SK-N-MC (cell line): Measurements from ENCODE around the gene TTC24.
A peak's percentile ranks its signal among the peaks of the same experiment; 100 is the strongest.

Experiments used
- DNase-seq: peaks from one replicate; pipeline ENCODE4 v3.0.0-alpha.2; 2011; ENCODE audit warnings: low read depth, low spot score
- H3K27ac ChIP-seq: fragments of 200-600 bp; sonication (generic); 2 replicates; pipeline ENCODE4 v1.5.1; 2016; ENCODE audit warnings: mixed run types
- H3K36me3 ChIP-seq: fragments of 200-600 bp; sonication (generic); 2 replicates; pipeline ENCODE4 v1.6.1; 2017; ENCODE audit warnings: antibody characterized with exemption, low read length, mixed read lengths; ENCODE audit not compliant: insufficient read depth
- H3K4me3 ChIP-seq: fragments of 200-600 bp; sonication (generic); 2 replicates; pipeline ENCODE4 v1.5.1; 2016
- H3K9ac ChIP-seq: fragments of 200-600 bp; sonication (generic); 2 replicates; pipeline ENCODE4 v1.8.0; 2017; ENCODE audit warnings: mixed run types, mixed read lengths; ENCODE audit not compliant: insufficient read length
- H3K9me3 ChIP-seq: fragments of 200-600 bp; sonication (generic); 2 replicates; pipeline ENCODE4 v1.6.1; 2017; ENCODE audit warnings: low read depth, mild to moderate bottlenecking, antibody characterized with exemption, low read length, moderate library complexity, mixed read lengths
- EZH2 ChIP-seq: fragments of 200-600 bp; sonication (generic); IDR thresholded peaks from one replicate; pipeline ENCODE4 v1.6.1; 2017; ENCODE audit warnings: antibody characterized with exemption
- FOXP2 ChIP-seq: optimal IDR thresholded peaks from 2 replicates; pipeline ENCODE3; 2011; ENCODE audit warnings: mild to moderate bottlenecking, moderate library complexity; ENCODE audit not compliant: insufficient read depth; ENCODE audit errors: extremely low read length, control extremely low read depth
- POLR2AphosphoS5 ChIP-seq: IDR thresholded peaks from 2 replicates; pipeline ENCODE4 v1.6.1; 2012; ENCODE audit warnings: mild to moderate bottlenecking, low read depth, low read length, borderline replicate concordance

The TTC24 gene

DNA sequence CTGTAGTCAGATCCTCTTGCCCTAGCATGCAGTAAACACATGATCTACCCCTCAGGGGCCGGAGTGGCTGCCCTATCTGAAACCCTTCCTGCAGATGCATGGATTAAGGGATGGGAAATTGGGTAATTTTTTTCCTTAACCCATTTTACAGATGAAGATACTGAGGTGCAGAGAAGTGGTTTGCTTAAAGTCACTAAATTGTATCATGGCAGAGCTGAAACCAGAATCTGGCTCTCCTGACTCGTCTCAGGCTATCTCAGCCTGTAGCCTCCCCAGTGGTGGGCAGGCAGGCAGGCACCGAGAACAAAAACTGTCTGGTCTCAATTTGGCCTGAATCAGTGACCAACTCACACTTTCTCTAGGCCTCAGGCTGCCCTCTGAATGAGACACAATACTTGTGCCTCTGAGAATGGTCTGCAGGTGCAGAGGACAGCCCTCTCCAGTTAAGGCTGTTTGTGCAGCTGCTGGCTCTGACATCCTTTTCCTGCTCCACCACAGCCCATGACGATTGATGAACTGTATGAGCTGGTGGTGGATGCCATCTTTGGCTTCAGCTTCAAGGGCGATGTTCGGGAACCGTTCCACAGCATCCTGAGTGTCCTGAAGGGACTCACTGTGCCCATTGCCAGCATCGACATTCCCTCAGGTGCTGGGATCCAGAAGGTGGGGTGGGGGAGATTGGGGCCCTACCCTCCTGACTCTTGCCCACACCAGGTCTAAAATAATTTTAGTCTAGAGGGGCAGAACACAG, 13.6 kb downstream of the TTC24 start:
- TF ChIP-seq EZH2, result no peak
- TF ChIP-seq POLR2AphosphoS5, result no peak
- TF ChIP-seq FOXP2, result no peak
- Histone ChIP-seq H3K4me3 (peak overlapping the region; percentile 95), H3K9me3 (no peaks in the 10 kb centered on the region), H3K27ac (no peak overlapping the region; the same call in 1 of the 2 replicates), H3K9ac (no peak overlapping the region), H3K36me3 (peaks cover 53% of the 10 kb centered on the region)
- DNase-seq, result no peak

DNA sequence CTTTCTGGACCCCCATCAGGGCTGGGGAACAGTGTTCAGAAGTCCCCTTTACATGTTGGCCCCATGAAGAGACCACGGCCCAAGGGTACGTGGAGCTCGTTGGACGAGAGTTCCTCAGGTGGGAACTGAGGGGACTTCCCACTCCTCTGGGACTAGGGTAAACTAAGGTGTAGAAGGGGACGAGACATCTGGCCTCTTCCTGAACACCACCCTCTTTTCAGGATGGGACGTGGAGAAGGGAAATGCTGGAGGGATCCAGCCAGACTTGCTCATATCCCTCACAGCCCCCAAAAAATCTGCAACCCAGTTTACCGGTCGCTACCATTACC, 14.1 kb downstream of the TTC24 start:
- no peaks in the 10 kb centered on the region for H3K9me3 ChIP-seq
- H3K27ac ChIP-seq, result no peak overlapping the region; the same call in 1 of the 2 replicates
- no peak for DNase-seq
- no peak overlapping the region for H3K9ac ChIP-seq
- no peak overlapping the region for H3K4me3 ChIP-seq
- TF ChIP-seq POLR2AphosphoS5 (no peak), EZH2 (no peak), FOXP2 (no peak)
- H3K36me3 ChIP-seq, result peaks cover 58% of the 10 kb centered on the region

DNA sequence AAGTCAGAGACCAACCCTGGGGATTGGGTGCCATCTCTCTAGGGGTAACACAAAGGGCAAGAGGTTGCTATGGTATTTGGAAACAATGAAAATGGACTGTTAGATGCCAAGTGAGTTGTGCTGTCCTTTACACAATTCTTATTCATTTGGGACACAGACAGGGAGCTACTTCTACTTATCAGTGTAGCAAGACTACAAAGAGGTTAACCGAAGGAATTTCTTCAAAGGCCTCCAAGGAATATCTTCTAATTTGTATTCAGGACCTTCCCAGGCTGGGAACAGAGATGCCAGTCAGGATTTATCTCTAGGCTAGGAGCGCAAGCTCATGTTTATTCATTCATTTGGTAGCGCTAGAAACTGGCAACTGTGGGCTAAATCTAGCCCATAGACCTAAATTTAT, 14.7 kb downstream of the TTC24 start:
- Histone ChIP-seq H3K9ac (no peak overlapping the region), H3K4me3 (no peak overlapping the region), H3K36me3 (peaks cover 64% of the 10 kb centered on the region), H3K9me3 (no peaks in the 10 kb centered on the region), H3K27ac (peak overlapping the region; percentile 58)
- no peak for TF ChIP-seq EZH2
- TF ChIP-seq POLR2AphosphoS5, result no peak; the same call in 1 of the 2 replicates
- no peak for TF ChIP-seq FOXP2
- DNase-seq, result no peak

DNA sequence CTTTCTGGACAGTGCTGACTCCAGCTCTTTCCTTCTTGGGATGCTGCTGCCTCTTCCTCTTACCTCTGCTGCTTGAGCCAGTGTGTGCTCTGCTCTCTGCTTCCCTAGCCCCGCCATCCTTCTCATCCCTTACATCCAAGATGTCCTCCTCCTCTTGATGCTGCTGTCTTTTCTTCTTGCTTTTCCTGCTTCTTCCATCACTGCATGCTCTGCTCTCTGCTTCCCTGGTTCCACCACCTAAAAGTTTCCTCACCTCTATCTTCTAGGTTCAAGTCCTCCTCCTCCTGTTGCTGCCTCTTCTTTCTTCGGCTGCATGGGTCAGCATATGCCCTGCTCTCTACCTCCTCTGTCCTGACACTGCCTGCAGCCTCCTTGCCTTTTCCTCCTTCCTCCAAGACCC, 15.5 kb downstream of the TTC24 start:
- no peak overlapping the region for H3K9ac ChIP-seq

DNA sequence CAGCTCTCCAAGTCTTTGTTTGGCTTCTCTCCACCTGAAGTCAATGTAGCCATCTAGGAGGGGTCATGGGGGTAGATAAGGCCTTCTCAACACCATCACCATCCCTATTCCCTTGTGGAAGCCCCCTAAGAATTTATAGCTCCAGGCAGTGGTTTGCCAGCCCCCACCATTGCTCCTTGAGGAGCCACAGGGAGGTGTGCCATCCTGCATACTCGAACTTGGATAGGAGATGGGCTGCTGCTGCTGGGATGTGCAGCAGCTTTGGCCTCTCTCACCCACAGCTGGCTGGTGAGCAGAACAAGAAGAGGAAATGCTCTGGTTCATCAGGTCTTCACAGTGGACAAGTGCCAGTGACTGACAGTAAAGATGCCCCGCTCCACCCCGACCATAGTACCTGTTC, 16.9 kb downstream of the TTC24 start:
- DNase-seq, result no peak
- peaks cover 64% of the 10 kb centered on the region for H3K36me3 ChIP-seq
- no peak overlapping the region for H3K9ac ChIP-seq

More for the DNA sequence above, 15.5 kb downstream of the TTC24 start:
- no peak for DNase-seq
- Histone ChIP-seq H3K36me3 (peaks cover 64% of the 10 kb centered on the region), H3K27ac (peak overlapping the region; percentile 58; the same call in 1 of the 2 replicates), H3K4me3 (no peak overlapping the region), H3K9me3 (no peaks in the 10 kb centered on the region)
- no peak for TF ChIP-seq EZH2
- TF ChIP-seq POLR2AphosphoS5, result no peak; the same call in 1 of the 2 replicates
- TF ChIP-seq FOXP2, result no peak

DNA sequence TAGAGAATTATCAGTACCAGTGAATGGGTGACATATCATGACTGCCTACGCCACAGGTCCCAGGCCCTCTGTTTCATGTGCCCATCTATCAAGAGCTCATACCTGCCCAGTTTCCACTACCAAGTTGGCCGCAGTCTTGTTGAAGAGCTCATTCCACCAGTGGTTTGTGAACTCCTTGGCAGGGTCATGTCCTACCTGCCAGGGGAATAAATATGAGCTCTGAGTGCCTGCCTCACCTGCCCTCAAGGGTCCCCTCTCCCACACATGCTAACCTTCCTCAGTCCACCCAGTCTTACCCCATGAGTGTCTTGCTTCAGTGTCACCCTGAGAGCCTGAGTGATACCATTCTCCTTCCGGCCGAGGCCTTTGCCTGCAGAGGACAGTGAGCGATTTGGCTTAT, 18.6 kb downstream of the TTC24 start:
- Histone ChIP-seq H3K4me3 (no peak overlapping the region), H3K9me3 (no peaks in the 10 kb centered on the region), H3K27ac (no peak overlapping the region), H3K9ac (no peak overlapping the region), H3K36me3 (peaks cover 57% of the 10 kb centered on the region)
- no peak for DNase-seq
- TF ChIP-seq POLR2AphosphoS5, result peak; percentile 10; the same call in 1 of the 2 replicates
- TF ChIP-seq FOXP2, result no peak

More for the DNA sequence above, 16.9 kb downstream of the TTC24 start:
- H3K27ac ChIP-seq, result no peak overlapping the region
- H3K4me3 ChIP-seq, result no peak overlapping the region
- TF ChIP-seq EZH2 (no peak), POLR2AphosphoS5 (no peak), FOXP2 (no peak)
- H3K9me3 ChIP-seq, result no peaks in the 10 kb centered on the region

DNA sequence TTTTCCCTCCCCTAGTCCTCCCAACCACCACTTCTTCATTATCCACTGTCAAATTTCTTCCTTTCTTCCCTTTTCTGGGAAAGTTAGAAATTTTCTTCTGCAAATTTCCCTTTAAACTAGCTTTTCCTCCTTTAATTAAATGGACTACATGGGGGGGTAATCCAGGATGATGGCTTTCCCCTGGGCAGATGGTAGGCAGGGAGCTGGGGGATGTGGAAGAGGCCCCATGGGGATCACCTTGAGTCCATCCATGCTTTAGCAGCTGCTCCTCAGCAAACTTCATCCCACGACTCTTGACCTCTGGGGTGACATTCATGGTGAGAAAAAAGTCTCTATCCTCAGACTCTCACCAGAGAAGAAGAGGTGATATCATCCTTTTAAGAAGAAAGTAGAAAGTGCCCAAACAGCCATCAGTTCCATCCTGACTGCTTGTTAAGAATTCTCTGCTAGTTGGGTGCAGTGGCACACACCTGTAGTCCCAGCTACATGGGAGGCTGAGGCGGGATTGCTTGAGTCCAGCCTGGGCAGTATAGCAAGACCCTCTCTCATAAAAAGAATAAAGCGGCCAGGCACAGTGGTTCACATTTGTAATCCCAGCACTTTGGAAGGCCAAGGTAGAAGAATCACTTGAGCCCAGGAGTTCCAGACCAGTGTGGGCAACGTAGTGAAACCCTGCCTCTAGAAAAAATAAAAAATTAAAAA, 19.4 kb downstream of the TTC24 start:
- Histone ChIP-seq H3K9ac (no peak overlapping the region), H3K36me3 (peaks cover 50% of the 10 kb centered on the region), H3K27ac (no peak overlapping the region), H3K4me3 (no peak overlapping the region), H3K9me3 (no peaks in the 10 kb centered on the region)
- DNase-seq, result no peak
- TF ChIP-seq EZH2, result no peak
- TF ChIP-seq POLR2AphosphoS5, result no peak
- no peak for TF ChIP-seq FOXP2

DNA sequence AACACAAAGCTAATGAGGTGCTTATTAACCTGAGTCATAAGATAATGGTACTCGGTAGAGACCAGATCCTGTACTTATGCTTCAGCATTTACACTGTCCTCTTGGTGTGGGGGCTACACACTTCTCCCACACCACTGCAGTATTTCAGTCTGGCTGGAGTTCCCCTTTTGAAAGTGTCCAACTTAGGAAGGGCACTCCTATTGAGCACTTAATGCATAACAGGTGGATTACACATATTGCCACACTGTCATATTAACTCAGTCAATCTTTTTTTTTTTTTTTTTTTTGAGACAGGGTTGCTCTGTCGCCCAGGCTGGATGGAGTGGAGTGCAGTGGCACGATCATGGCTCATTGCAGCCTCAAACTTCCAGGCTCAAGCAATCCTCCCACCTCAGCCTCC, 20.3 kb downstream of the TTC24 start:
- peak overlapping the region; percentile 90 for H3K4me3 ChIP-seq
- H3K9me3 ChIP-seq, result no peaks in the 10 kb centered on the region

DNA sequence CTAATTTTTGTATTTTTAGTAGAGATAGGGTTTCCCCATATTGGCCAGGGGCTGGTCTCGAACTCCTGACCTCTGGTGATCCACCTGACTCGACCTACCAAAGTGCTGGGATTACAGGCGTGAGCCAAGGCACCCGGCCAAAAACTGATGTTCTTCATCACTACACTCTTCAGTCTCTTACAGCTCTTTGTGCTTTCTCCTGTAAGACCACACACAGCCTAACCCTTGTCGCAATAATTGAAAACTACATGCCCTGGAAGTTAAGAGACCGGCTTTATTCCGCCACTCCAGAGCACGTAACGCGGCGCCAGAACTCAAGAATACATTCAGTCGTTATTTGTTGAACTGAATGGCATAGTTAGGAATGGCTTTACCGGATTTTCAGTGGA, 21.2 kb downstream of the TTC24 start:
- H3K9ac ChIP-seq, result peak overlapping the region; percentile 89
- H3K9me3 ChIP-seq, result no peaks in the 10 kb centered on the region
- TF ChIP-seq POLR2AphosphoS5, result no peak
- peak overlapping the region; percentile 90 for H3K4me3 ChIP-seq
- peaks cover 35% of the 10 kb centered on the region for H3K36me3 ChIP-seq
- H3K27ac ChIP-seq, result peak overlapping the region; percentile 74
- no peak for DNase-seq

More for the DNA sequence above, 20.3 kb downstream of the TTC24 start:
- TF ChIP-seq POLR2AphosphoS5 (no peak), FOXP2 (no peak), EZH2 (no peak)
- H3K36me3 ChIP-seq, result peaks cover 44% of the 10 kb centered on the region
- H3K27ac ChIP-seq, result no peak overlapping the region
- no peak for DNase-seq
- no peak overlapping the region for H3K9ac ChIP-seq
